CD4-positive, alpha-beta T cell treated with Interleukin-1 beta for 1 hour (primary cell): ENCODE results near the gene DEGS2.
A peak's percentile ranks its signal among the peaks of the same experiment; 100 is the strongest.
"Not testable (repeated sequence)": the region's sequence is repeated elsewhere in the genome, so short reads cannot be mapped to it uniquely, and the experiment has no call there.

Experiments
- DNase-seq, 2 donors: peaks; one replicate each; pipeline ENCODE4 v3.0.0-alpha.2; 2020 to 2022

The DEGS2 gene

DNA sequence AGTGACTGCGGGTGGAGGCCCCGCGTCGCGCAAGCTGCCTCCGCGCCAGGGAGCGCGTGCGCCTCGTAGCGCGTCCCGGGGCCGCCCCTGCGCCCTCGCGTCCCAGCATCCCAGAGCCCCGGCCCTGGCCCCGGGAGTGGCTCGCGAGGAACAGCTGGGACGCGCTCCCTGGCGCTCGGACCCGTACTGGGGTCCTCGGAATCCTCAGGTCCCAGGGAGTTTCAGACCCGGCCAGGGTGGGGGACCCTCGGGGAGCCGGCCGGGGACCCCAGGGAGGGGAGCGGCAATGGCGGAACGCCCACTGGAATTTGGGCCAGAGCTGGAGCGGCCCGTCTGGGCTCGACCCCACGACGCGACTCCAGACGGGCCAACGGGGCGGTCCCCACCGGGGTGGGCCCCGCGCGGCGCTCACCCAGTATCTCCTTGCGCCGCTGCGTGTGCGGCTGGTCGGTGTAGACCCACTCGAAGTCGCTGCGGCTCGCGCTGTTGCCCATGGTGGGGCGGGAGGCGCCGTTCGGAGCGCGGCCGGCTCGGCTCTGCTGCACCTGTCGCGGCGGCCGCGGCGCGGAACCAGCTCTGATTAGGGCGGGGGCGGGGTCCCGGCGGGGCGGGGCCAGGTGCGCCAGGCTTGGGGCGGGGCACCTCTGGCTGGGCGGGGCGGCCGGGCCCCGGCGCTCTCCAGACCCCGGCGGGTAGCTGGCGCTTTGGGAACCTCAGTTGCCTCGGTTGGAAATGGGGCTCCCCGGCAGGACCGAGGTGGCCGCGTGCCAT lies at the start of gene DEGS2:
DEGS2 (minus strand) TSS at position 552 of the 771 bp plus-strand sequence; CDS start at position 494, 58 bp downstream.
- peak; percentile 57 to 62 for DNase-seq

DNA sequence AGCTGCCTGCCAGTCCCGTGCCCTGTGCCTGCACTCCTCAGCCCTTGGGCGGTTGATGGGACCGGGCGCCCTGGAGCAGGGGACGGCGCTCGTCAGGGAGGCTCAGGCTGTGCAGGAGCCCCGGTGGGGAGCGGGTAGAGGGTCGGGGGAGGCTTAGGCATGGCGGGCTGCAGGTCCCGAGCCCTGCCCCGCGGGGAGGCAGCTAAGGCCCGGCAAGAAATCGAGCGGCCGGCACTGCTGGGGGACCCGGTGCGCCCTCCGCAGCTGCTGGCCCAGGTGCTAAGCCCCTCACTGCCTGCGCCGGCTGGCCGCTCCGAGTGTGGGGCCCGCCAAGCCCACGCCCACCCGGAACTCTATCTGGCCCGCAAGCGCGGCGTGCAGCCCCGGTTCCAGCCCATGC lies 48.7 kb upstream of the DEGS2 start:
- DNase-seq = not testable (repeated sequence)

DNA sequence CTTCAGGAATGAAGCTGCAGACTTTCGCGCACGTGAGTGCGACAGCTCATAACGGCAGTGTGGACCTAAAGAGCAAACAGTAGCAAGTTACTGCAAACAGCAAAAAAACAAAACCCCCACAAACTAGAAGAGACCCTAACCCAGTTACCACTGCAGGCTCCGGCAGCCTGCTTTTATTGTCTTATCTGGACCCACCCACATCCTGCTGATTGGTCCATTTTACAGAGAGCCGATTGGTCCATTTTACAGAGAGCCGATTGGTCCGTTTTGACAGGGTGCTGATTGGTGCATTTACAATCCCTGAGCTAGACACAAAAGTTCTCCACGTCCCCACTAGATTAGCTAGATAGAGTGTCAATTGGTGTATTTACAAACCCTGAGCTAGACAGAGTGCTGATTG lies 48.1 kb upstream of the DEGS2 start:
- not testable (repeated sequence) for DNase-seq

DNA sequence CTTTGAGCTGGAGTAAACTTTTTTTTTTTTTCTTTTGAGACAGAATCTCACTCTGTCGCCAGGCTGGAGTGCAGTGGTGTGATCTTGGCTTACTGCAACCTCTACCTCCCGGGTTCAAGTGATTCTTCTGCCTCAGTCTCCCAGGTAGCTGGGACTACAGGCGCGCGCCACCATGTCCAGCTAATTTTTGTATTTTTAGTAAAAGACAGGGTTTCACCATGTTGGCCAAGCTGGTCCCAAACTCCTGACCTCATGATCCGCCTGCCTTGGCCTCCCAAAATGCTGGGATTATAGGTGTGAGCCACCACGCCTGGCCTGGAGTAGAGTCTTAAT lies 45.4 kb upstream of the DEGS2 start:
- DNase-seq = not testable (repeated sequence)

DNA sequence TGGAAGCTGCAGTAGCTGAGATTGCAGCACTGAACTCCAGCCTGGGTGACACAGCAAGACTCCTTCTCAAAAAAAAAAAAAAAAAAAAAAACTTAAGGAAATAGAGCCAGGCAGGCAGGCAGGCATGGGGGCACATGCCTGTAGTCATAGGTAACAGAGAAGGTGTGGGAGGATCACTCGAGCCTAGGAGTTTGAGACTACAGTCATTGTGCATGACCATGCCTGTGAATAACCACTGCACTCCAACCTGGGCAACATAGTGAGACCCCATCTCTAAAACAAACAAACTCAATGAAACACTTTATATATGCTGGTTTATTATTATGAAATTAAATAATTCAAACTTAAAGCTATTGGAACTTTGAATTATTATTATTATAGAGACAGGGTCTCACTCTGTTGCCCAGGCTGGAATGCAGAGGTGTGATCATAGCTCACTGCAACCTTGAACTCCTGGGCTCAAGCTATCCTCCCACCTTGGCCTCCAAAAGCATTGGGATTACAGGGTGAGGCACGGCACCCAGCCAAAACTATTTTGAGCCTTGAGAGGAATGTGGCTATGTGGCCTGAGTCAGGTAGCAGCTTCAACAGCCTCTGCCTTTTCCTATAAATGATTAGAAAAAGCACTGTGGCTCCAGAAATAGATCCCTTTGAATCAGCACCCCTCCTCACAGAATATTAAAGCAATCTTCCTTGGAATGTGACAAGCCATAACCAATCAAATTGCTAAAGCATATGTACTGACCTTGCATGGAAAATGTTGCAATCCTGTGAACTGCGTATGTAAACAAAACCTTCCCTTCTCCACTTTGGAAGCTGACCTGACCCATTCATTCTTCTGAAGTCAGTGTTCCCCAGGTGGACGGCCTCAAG lies 44.8 kb upstream of the DEGS2 start:
- DNase-seq = no peak

DNA sequence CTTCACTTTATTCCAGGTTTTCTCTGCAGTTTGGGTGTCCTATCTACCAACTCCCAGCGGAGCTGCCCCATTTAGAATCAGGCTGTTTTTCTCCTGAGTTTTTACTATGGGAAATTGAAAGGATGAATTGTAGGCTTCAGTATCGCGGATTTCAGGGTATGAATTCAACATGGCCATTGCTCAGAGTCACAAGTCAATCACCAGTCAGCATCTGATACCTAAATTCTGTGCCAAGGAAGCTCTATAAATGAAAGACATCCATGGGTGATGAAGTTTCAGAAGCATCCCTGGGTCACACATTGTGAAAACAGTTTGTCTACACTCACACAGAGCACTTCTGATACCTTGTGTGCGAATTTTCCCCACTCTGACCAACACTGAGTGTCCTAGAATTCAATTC lies 43.7 kb upstream of the DEGS2 start:
- DNase-seq = no peak

DNA sequence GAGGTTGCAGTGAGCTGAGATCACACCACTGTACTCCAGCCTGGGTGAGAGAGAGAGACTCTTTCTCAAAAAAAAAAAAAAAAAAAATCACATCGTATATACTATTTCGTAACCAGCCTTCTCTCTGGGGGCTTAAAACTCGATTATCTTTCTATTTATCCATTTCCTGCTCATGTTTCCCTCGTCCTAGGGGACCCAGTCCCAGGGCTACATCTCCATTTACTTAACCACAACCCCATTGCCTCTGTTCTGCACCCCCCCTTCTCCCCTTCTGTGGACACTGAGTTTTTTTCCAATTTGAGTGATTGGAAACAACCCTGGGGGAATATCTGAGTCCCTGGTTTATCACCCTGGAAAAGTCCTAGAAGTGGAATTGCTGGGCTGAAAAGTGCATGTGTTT lies 43.3 kb upstream of the DEGS2 start:
- no peak for DNase-seq

DNA sequence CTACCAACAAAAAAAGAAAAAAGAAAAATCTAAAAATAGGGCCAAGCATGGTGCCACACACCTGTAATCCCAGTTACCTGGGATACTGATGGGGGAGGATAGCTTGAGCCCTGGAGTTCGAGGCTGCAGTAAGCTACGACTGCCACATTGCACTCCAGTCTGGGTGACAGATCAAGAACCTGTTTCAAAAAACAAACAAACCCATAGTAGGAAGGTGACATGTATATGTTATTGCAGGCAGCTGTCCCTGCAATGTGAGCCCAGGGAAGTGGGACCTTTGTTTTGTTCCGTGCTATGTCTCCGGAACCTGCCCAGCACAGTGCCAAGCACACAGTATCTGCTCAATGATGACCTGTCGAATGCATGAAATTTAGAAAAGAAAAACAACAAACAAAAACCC lies 42.3 kb upstream of the DEGS2 start:
- DNase-seq = no peak

DNA sequence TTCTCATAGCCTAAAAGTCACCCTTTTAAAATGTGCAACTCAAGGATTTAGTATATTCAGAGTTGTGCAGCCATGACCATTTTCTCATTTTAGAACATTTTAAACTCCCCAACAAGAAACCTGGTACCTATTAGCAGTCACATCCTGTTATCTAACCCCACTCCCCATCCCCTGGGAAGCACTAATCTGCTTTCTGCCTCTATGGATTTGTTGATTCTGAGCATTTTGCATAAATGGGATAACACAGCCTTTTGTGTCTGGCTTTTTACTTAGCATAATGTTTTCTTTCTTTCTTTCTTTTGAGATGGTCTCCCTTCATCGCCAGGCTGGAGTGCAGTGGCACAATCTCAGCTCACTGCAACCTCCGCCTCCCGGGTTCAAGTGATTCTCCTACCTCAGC lies 40.9 kb upstream of the DEGS2 start:
- DNase-seq = no peak

DNA sequence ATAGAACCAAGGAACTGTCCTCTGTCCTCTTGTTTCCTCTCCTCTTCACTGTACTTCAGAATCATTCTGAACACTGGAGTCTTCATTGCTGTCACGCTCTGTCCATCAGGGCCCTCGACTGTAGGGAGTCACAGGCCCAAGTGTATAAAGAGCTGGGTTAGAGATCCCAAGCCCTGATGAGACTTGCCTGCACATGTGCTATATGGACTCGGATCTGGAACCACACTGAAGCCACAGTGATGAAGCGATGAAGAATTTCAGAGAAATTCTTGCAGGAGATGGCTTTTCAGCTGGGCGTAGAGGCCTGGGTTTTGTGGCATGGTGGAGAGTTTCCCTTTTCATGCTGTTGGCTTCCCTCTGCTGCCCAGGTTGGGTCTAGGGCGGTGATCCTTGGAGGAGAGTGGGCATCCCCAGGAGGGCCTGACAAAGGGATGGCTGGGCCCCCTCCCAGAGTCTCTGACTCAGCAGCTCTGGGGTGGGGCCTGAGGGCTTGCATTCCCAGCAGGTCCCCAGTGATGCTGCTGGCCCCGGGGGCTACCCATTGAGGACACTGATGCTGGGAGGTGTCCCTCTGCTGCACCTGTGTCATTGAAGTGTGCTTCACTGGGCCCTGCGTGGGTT lies 39.9 kb upstream of the DEGS2 start:
- no peak for DNase-seq

DNA sequence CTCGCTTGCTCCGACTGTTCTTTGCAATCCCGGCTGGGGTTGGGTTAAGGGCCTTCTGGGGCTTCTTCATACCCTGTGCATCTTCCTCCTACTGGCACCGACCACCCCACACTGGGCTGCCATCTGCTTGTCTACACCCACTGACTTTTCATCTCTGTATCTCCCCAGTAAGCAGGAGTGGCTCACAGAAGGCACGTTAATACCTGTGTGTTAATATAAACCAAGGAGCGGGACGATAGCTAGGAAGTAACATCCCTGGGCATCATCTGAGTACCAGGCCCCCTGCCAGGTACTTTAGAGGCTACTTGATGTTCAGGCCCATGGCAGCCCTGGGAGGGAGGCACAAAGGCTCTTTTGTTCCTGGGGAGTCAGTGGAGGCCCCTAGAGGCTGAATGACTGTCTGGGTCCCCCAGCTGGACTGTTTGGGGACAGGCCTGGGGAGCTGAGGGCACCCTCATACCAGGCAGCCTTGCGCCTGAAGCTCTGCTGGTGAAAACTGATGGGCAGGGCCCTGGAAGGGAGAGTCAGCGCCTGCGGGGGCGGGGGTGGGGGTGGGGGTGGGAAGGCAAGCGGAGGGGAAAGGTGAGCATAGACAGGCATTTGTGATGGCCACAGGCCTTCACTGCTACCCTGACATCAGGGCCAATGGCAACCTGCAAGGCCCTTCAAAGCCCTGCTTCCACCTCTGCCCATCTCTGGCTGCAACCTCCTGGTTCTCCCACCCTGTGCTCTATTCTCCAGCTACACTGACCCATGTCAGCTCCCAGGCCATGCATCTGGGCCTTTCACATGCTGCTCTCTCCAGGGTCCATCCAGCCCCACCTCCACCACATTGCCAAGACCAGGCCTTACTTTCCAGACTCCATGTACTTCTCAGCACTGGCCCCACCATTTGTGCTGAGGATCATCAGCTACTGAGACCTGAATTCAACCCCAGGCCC lies 34.2 kb upstream of the DEGS2 start:
- DNase-seq = peak in 1 of 2 donors; percentile 9

DNA sequence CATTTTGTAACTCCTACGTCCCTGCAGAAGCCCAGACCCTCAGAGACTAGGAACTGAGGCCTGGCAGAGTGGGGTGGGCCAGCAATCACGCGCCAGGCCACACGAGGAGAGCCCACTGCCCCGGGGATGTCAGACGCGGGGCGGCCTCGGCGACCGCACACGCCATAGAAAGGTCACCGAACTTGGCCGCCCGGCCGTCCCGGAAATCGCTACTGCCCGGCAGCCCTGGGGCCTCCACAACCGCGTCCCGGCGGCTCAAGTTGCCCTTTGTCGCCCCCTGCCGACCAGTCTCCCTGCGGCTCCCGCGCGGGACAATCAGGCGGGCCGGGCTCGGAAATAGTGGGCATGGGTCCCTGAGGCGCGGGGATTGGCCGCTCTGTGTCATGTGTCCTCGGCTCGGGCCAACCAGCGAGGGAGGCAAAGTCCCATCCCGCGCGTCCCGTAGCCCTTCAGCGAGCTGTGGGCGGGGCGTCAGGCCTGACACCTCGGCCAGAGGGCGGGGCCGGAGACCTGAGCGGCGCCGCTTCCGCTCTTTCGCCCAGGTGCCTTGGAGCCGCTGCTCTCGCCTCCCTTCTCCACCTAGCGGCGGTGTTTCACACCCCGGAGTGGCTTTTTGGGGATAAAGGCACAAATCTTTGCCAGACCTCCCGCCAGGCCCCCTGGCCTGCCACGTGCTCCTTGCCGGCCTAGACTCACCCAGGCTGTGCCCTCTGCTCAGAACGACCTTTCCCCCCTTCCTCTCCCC lies 33.4 kb upstream of the DEGS2 start:
- DNase-seq = peak; percentile 100

DNA sequence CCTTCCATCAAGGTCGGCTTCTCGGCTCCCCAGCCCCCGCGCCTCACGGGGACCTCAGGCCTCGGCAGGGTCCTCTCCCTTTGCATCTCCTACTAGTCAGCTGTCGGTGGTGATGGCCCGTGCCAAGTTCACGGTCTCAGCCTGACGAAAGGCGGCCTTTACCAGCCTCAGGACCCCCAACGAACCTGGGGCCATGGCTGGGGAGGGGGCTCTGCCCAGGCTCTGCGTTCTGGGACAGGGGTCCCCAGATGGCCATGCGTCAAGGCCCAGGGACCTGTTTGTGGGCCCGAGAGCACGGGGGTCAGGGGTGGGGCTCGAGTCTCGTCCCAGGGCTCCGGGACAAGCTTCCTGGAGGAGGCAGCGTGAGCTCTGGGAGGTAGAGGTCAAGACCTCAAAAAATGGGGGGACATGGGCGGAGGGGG lies 32.8 kb upstream of the DEGS2 start:
- DNase-seq = no peak

DNA sequence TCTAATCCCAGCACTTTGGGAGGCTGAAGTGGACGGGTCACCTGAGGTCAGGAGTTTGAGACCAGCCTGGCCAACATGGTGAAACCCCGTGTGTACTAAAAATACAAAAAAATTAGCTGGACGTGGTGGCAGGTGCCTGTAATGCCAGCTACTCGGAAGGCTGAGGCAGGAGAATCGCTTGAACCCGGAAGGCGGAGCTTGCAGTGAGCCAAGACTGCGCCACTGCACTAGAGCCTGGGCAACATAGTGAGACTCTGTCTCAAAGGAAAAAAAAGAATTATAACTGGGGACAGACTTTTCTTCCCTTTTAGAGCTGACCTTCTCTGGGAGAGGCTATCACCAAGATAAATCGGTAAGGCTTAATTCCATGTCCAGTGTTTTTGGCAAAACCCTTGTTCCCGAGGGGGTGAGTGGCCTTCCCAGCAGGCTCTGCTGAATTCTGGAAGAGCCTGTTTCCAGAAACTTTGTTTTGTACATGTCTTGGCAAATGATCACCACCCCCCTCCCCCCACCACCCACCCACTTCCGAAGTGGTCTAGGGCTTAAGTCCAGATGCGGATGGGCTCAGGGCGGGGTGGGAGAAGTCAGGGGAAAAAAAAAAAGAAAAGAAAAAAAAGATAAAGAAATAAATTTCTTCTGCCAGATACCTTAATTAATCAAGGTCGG lies 32.3 kb upstream of the DEGS2 start:
- DNase-seq = no peak

DNA sequence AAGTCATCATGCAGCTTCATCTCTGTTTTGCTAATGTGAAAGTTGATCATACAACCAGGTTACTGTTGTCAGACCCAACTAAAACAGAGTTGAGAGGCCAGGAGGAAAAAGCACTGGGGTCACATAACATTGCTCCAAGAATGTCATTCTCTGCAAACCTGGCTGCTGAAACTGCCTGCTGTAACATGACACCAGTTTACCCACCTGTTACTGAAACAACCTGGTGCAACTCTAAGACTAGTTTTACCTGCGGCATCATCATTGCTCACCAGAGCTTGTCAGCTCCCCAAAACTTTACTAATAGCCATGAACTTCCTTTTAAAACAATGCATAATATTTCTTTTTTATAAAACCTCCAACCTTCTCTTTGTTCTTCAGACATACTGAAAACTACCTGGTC lies 30.7 kb upstream of the DEGS2 start:
- no peak for DNase-seq

DNA sequence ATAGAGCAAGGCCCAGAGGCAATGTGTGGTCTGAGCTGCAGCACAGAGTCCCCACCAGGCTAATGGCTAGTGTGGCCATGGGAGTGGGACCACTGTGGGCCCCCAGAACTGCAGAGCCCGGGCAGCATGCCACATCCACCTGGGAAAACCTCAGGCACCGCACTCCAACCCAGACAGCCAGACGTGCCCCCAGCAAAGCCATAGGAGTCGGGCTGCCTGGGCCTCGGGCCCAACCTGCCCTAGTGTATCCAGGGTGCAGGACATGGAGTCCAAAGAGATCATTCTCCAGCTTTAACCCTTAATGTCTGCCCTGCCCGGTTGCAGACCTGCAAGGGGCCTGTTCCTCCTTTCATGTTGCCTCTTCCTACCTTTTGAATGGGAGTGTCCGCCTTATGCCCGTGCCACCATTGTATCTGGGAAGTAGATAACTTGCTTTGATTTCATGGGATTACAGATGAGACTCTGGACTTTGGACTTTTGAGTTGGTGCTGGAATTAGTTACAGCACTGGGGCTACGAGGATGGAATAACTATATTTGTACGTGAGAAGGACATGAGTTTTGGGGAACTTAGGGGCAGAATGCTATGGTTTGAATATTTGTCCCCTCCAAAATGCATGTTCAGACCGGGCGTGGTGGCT lies 29.1 kb upstream of the DEGS2 start:
- no peak for DNase-seq

DNA sequence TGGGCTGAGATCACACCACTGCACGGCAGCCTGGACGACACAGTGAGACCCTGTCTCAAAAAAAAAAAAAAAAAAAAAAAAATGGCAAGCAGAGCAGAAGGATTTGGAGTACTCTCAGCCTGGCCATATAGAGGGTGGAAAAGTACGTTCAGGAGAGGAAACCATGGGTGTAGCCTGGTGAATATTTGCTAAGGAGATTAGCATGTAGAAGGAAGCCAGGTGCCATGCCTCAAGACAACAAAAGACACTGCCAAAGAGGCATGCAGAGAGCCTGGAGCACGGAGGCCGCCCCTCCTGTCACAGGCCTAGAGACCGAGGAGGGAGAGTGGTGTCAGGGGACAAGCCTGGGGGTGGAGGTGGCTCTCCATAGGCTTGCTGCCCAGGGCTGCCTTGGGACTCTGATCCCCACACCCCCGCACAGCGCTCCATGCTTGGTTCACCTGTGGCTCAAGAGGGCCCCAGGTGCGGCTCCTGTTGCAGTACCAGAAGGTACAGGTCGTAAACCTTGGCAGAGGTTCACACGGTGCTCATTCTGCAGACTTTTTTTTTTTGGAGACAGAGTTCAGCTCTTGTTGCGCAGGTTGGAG lies 27.9 kb upstream of the DEGS2 start:
- DNase-seq = no peak

DNA sequence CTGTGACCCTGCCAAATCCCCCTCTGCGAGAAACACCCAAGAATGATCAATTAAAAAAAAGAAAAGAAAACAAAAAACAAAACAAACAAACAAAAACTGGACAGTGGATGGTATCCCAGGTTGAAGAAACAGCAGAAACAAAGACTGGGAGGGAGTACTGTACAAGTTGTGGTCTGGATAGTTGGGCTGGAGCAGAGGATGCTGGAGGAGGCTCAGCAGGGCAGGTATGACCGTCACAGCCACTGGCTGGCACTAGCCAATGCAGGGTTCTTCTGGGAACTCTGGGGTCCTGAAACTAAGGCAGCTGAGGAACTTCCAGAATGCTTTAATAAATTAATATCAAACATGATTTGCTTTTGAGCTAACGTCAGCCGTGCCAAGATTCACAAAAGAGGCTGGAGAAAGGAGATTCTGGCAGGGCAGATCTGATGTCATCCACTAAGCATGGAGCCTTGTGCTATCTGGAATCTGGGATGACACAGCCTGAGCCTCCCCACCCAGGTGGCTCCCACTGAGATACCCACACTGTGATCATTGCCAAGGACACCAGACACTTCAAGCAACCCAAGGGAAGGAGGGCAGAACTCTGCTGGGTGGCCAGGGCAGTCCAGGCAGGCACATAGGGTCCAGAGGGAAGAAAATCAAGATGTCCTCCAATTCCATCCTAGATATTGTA lies 22.6 kb upstream of the DEGS2 start:
- DNase-seq = not testable (repeated sequence)

DNA sequence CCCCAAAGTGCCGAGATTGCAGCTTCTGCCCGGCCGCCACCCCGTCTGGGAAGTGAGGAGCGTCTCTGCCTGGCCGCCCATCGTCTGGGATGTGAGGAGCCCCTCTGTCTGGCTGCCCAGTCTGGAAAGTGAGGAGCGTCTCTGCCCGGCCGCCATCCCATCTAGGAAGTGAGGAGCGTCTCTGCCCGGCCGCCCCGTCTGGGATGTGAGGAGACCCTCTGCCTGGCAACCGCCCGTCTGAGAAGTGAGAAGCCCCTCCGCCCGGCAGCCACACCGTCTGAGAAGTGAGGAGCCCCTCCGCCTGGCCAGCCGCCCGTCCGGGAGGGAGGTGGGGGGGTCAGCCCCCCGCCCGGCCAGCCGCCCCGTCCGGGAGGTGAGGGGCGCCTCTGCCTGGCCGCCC lies 21.2 kb upstream of the DEGS2 start:
- not testable (repeated sequence) for DNase-seq

DNA sequence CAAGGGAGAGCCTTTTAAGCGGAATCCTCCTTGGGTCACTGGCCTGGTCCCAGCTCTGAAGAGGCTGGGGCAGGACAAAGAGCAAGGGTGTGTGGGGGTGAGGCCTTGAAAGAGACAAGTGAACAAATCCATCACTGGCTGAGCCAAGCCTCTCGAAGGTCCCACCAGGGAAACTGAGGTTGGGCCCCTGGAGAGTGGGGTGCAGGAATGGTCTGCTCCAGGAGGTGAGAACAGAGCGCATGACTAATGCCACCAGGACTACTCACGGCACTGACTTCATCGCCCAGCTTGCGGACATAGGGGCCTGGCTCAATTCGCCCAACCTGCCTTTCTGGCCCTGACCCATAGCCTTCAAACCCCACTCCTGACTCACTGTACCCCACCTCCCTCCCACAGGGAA lies 19.2 kb upstream of the DEGS2 start:
- no peak for DNase-seq
